ENCODE data around the gene MICAL2.

The MICAL2 gene

DNA sequence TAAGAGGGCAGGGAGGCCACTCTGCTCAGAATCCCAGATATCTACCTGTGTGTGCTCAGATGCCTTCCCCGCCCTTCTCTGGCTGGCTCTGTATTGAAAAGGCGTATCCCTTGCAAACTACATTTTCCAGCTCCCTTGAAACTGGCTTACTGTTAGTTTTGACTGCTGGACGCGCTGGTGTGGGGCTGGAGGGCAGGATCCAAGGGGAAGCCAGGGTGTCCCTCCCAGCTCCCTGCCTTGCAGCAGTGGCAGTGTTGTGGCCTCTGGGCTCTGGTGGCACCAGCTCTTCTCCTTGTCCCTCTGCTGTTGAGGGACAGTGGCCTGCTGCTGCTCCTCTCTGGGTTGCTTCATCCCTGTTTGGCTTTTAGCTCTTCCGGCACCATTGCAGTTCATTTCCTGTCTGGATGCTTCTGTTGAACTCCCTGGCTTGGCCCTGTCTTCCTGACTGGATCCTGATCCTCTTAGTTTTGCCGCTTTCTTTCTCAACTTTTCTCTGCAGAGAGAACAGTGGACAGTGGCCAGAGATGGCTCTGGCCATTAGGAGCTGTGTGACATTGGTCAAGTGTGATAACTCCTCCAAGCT lies 159.9 kb downstream of the MICAL2 start:
- Histone ChIP-seq H3K9me3 (ENCODE audit: control insufficient read depth, insufficient read depth, low read depth, low read length) (no peaks in the 10 kb centered on the region), H3K36me3 (ENCODE audit: control insufficient read depth in 2 of 2, insufficient read depth in 1 of 2, low read length in 2 of 2) (no peaks in the 10 kb centered on the region), H3K4me3 (ENCODE audit: low read depth, low read length) (no peak overlapping the region), H3K27ac (ENCODE audit: extremely low read depth, low read depth, low read length) (no peak overlapping the region), H3K4me1 (ENCODE audit: control insufficient read depth, insufficient read depth, low read length) (no peaks in the 10 kb centered on the region)
- POLR2A ChIA-PET: no interaction called here
- CTCF ChIA-PET: interaction anchor here (1.2 to 3.6 kb wide), 4 partner anchors 11 to 223 kb away, joined by 3 to 18 read pairs (median 7); no protein-coding TSS in a partner anchor
- TF ChIP-seq ZNF350 (tag by site-specific recombination; IDR thresholded peaks at IDR 0.05): no peak
- no peak for TF ChIP-seq OVOL3 (tag by site-specific recombination; IDR thresholded peaks at IDR 0.05)
- no peak for TF ChIP-seq ZBTB48 (tag by site-specific recombination; IDR thresholded peaks at IDR 0.05)
- no peak for TF ChIP-seq ZNF19 (tag by site-specific recombination; IDR thresholded peaks at IDR 0.05; ENCODE audit: low read depth)
- TF ChIP-seq PRDM2 (tag by site-specific recombination; IDR thresholded peaks at IDR 0.05; ENCODE audit: borderline replicate concordance): no peak
- no peak for TF ChIP-seq ATF2 (tag by site-specific recombination; IDR thresholded peaks at IDR 0.05; ENCODE audit: low read depth)
- TF ChIP-seq, protein P1, sequence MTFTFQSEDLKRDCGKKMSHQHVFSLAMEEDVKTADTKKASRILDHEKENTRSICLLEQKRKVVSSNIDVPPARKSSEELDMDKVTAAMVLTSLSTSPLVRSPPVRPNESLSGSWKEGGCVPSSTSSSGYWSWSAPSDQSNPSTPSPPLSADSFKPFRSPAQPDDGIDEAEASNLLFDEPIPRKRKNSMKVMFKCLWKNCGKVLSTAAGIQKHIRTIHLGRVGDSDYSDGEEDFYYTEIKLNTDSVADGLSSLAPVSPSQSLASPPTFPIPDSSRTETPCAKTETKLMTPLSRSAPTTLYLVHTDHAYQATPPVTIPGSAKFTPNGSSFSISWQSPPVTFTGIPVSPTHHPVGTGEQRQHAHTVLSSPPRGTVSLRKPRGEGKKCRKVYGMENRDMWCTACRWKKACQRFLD (tag by site-specific recombination; IDR thresholded peaks at IDR 0.05): no peak
- no peak for TF ChIP-seq ZNF629 (tag by site-specific recombination; IDR thresholded peaks at IDR 0.05)
- no peak for TF ChIP-seq ZNF596 (tag by site-specific recombination; IDR thresholded peaks at IDR 0.05)
- no peak for TF ChIP-seq KLF1 (tag by site-specific recombination; IDR thresholded peaks at IDR 0.05)
- TF ChIP-seq, protein P2, sequence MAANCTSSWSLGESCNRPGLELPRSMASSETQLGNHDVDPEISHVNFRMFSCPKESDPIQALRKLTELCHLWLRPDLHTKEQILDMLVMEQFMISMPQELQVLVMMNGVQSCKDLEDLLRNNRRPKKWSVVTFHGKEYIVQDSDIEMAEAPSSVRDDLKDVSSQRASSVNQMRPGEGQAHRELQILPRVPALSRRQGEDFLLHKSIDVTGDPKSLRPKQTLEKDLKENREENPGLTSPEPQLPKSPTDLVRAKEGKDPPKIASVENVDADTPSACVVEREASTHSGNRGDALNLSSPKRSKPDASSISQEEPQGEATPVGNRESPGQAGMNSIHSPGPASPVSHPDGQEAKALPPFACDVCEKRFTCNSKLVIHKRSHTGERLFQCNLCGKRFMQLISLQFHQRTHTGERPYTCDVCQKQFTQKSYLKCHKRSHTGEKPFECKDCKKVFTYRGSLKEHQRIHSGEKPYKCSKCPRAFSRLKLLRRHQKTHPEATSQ (tag by site-specific recombination; IDR thresholded peaks at IDR 0.05): no peak
- TF ChIP-seq, protein P3, sequence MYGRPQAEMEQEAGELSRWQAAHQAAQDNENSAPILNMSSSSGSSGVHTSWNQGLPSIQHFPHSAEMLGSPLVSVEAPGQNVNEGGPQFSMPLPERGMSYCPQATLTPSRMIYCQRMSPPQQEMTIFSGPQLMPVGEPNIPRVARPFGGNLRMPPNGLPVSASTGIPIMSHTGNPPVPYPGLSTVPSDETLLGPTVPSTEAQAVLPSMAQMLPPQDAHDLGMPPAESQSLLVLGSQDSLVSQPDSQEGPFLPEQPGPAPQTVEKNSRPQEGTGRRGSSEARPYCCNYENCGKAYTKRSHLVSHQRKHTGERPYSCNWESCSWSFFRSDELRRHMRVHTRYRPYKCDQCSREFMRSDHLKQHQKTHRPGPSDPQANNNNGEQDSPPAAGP (tag by site-specific recombination; IDR thresholded peaks at IDR 0.05): no peak
- TF ChIP-seq, protein P4, sequence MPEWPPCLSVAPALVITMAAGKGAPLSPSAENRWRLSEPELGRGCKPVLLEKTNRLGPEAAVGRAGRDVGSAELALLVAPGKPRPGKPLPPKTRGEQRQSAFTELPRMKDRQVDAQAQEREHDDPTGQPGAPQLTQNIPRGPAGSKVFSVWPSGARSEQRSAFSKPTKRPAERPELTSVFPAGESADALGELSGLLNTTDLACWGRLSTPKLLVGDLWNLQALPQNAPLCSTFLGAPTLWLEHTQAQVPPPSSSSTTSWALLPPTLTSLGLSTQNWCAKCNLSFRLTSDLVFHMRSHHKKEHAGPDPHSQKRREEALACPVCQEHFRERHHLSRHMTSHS (tag by site-specific recombination; IDR thresholded peaks at IDR 0.05): no peak
- no peak for TF ChIP-seq ZNF792 (tag by site-specific recombination; IDR thresholded peaks at IDR 0.05)
- TF ChIP-seq ZNF843 (tag by site-specific recombination; IDR thresholded peaks at IDR 0.05): no peak
- TF ChIP-seq ZNF48 (tag by site-specific recombination; IDR thresholded peaks at IDR 0.05): no peak
- TF ChIP-seq ZNF292 (tag by site-specific recombination; IDR thresholded peaks at IDR 0.05; ENCODE audit: borderline replicate concordance, low read depth): no peak
- no peak for TF ChIP-seq SP3 (tag by site-specific recombination; IDR thresholded peaks at IDR 0.05)

Data from HEK293 (cell line).